LoVo (cell line): ENCODE data around the gene CASKIN1.
"Not testable (repeated sequence)": the region's sequence is repeated elsewhere in the genome, so short reads cannot be mapped to it uniquely, and the experiment has no call there.

Experiments used
- DNase-seq: peaks from one replicate; pipeline ENCODE4 v3.0.0-alpha.2; 2016; ENCODE audit warnings: low spot score

The CASKIN1 gene, protein sequence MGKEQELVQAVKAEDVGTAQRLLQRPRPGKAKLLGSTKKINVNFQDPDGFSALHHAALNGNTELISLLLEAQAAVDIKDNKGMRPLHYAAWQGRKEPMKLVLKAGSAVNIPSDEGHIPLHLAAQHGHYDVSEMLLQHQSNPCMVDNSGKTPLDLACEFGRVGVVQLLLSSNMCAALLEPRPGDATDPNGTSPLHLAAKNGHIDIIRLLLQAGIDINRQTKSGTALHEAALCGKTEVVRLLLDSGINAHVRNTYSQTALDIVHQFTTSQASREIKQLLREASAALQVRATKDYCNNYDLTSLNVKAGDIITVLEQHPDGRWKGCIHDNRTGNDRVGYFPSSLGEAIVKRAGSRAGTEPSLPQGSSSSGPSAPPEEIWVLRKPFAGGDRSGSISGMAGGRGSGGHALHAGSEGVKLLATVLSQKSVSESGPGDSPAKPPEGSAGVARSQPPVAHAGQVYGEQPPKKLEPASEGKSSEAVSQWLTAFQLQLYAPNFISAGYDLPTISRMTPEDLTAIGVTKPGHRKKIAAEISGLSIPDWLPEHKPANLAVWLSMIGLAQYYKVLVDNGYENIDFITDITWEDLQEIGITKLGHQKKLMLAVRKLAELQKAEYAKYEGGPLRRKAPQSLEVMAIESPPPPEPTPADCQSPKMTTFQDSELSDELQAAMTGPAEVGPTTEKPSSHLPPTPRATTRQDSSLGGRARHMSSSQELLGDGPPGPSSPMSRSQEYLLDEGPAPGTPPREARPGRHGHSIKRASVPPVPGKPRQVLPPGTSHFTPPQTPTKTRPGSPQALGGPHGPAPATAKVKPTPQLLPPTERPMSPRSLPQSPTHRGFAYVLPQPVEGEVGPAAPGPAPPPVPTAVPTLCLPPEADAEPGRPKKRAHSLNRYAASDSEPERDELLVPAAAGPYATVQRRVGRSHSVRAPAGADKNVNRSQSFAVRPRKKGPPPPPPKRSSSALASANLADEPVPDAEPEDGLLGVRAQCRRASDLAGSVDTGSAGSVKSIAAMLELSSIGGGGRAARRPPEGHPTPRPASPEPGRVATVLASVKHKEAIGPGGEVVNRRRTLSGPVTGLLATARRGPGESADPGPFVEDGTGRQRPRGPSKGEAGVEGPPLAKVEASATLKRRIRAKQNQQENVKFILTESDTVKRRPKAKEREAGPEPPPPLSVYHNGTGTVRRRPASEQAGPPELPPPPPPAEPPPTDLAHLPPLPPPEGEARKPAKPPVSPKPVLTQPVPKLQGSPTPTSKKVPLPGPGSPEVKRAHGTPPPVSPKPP (N-terminal part only)

DNA sequence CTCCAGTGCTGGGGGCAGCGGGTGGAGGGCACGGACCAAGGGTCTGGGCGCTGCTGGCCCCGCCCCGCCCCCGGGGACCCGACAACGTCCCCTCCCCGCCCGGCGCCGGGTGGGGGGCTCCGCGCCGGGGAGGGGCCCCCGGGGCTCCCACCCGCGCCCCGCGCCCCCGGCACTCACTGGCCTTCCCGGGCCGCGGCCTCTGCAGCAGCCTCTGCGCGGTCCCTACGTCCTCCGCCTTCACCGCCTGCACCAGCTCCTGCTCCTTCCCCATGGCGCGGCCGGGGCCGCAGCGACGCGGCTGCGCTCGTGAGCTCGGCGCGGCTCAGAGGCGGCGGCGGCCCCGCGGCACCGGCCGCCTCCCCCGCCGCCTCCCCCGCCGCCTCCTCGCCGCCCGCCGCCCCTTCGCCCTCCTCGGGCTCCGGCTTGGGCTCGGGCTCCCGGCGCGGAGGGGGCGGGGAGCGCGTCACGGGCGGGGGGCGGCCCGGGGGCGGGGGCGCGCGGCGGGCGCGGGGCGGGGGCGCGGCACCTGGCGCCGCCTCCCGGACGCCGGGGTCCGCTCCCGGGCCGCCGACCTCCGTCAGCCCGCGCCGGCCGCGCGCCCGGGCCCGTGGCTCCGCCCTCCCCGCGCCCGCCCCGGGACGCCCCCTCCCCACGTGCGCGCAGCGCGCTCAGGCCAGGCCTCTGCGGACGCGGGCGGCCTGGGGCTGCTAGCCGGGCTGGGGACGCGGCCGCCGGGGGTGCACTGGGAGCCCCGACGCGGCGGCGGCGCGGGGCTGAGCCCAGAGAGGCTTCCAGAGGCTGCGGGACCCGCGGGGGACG is at the start of gene CASKIN1:
Gene CASKIN1, minus strand, starts transcription at position 444 of the 819 bp plus-strand sequence. Its CDS starts 173 bp downstream, at position 271.
- DNase-seq: no peak

DNA sequence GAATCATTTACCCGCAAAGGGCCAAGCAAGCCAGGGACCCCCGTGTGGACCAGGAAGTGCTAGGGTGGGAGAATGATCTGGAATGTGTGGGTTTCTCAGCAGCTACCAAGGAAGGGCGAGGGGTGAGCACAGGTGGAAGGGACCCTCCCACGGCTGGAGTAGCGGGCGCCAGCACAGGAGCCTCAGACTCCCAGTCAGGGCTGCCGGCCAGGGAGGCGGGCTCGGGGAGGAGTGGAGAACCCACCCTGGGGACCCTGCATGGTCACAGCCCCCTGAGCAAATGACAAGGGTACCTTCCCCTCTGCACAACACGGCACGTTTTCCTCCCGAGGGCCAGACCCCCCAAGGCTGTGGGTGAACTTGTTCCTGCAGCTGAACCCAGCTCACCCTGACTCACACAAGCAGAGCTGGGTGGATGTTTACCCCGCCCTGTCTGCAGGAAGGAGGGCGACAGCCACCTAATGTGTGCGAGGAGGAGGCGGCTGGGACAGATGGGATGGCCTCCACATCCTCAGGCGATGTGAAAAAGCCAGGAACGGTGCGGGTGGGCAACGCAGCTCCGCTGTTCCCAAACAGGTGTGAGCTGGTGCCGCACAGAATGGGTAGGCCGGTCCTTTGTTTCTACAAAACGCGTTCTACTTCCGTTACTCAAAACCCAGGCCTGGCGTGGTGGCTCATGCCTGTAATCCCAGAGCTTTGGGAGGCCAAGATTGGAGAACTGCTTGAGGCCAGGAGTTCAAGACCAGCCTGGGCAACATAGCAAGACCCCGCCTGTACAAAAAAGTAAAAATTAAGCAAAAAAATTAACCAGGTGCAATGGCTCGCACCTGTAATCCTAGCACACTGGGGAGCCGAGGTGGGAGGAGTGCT is 48.8 kb upstream of the CASKIN1 start:
- DNase-seq: no peak

DNA sequence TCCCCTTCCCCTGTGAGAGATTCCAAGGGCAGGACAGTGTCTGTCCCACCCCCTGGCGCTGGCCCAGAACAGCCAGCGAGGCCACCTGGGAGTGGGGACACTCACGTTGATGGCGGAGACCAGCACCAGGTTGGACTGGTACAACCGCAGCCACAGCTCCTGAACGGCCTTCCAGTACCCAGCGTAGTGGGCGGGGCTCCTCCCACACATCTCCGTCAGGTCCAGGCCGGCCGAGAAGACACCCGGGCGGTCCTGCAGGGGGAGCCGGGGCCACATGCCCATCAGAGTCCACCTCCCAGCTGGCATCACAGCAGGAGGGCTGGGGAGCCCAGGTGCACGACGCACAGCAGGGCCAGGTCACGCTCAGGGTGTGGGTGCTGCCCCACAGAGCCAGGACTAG is 47.9 kb upstream of the CASKIN1 start:
- no peak for DNase-seq

DNA sequence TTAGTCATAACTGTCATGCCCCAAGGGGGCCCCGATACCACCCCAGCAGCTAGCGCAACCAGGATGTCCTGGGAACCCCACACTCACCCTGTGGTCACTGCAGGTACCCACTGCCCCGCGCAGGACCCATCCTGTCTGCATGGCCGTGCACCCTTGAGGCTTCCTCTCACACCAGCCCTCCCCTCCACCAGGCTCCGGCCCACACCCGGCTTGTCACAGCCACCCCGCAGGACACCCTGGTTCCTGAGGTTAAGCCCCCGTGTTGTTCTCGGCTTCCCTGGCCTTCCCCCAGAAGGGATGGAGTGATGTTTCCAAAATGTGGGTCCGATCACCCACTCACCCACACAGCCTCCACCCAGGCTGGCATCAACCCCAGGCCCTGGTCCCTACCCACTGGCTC is 47.4 kb upstream of the CASKIN1 start:
- no peak for DNase-seq

DNA sequence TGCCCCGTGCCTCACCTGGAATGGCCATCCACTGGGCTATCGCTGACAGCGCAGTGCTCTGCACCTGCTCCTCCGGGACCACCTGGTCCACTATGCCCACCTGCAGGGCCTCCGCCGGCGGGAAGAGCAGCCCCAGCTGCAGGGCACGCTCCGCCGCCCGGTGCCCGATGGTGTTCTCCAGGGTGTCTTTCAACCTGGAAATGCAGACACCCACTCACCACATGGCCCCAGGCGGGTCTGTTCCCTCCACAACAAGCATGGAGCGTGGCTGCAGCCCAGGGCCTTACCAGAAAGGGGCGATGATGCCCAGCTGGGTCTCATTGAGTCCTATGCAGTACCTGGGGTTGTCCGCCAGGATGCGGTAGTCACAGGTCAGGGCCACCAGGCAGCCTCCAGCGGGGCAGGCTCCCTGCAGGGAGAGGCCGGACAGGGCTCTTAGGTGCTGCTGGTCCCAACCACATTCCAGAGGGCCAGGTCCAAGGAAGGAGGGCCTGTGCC is 46.7 kb upstream of the CASKIN1 start:
- no peak for DNase-seq

DNA sequence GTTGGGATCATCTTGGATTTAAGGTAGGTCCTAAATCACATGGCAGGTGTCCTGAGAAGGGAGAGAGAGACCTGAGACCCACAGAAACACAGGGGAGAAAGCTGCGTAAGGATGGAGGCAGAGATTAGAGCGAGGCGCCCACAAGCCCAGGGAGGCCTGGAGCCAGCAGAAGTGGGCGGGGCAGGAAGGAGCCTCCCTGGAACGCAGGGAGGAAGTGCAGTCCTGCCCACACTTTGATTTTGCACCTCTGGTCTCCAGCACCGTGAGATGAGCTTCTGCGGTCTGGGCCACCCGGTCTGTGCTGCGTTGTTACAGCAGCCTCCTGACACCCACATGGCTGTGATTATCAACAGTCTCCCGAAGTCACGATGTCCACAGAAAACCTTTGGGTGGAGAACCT is 46.2 kb upstream of the CASKIN1 start:
- DNase-seq: no peak

DNA sequence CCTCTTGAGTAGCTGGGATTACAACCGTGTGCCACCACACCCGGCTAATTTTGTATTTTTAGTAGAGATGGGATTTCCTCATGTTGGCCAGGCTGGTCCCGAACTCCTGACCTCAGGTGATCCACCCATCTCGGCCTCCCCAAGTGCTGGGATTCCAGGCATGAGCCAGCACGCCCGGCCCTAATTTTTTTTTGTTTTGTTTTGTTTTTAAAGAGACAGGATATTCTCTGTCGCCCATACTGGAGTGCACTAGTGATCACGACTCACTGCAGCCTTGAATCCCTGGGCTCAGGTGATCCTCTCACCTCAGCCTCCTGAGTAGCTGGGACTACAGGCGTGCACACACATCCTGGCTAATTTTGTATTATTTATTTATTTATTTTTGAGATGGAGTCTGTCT is 43.9 kb upstream of the CASKIN1 start:
- DNase-seq: not testable (repeated sequence)

DNA sequence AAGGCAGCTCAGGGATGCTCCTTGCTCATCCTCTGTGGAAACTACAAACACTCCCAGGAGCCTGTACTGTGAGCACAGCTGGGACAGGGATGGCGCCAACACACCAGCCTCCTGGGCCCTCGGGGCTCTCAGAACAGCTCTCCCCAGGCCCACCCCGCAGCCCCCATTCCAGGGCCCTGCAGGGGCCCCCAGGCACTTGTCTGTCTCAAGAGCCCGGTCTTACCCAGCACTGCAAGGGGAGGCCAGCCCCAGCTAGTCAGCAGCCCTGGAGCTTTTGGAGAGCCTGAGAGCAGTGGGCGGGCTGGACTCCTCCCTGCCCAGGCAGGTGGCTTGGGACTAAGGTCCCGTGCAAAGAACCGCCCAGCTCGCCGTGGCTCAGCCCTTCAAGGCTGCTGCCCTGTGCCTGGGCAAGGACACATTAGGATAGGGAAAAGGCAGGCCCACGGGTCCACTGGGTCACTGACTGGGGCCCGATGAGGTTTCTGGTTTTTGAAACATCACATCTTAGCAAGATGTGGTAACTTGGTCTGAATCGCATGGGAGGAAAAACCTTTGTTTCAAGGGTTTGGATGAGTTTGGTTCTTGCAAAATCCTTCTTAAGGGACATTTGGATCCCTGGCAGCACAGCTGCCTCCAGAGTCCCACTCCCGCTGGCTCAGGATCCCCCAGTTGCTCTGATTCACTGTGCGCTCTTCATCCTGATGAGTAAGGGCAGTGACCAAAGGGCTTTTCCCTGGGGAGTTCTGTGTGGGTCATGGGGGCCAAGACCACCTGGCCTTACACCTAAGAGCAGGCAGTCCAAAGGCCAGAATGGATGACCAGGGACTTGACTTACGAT is 42.7 kb upstream of the CASKIN1 start:
- no peak for DNase-seq

DNA sequence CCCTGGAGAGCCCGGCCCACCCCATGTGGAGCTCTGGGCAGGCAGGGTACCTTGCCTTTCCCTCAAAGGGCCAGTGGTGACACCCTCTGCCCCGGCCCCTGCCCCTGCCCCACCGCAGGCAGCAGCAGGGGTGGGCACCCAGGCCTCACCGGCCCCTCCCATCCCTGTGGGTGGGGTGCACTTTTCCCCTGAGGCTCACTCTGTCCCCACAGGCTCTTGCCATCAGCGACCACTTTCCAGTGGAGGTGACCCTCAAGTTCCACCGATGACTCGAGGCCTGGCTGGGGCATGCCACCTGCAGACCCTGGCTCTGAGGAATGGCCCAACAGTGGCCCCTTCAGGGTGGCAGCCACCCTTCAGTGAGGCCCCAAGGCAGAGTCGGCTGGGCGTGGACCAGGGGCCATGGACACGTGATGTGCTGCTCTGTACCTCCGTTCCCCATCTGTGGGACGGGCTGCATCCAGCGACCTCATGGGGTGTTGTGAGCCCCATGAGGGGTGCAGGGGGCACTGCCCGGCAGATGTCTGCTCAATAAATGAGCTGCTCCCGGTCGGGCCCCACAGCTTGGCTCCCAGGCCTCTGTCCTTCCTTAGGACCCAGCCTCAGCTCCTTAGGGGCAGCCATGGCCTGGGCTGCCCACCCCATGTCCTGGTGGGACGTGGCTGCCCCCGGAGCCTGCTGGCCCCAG is 41.9 kb upstream of the CASKIN1 start:
- no peak for DNase-seq

DNA sequence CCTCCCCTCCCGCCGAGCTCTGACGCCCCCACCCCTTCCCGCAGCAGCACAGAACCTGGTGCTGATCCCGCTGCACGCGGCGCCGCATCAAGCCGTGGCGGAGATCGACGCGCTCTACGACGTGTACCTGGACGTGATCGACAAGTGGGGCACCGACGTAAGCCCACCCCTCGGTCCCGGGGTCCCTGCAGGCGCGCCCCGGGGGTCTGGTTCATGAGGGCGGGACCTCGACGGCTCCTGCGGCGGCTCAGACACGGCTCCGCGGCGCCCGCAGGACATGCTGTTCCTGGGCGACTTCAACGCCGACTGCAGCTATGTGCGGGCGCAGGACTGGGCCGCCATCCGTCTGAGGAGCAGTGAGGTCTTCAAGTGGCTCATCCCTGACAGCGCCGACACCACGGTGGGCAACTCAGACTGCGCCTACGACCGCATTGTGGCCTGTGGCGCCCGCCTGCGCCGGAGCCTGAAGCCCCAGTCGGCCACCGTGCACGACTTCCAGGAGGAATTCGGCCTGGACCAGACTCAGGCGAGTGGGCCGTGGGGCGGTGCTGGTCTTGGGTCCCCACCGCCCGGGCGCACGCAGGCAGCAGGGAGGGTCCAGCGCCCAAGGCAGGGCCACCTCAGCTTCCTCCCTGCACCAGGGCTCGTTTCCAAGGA is 41.2 kb upstream of the CASKIN1 start:
- DNase-seq: no peak

DNA sequence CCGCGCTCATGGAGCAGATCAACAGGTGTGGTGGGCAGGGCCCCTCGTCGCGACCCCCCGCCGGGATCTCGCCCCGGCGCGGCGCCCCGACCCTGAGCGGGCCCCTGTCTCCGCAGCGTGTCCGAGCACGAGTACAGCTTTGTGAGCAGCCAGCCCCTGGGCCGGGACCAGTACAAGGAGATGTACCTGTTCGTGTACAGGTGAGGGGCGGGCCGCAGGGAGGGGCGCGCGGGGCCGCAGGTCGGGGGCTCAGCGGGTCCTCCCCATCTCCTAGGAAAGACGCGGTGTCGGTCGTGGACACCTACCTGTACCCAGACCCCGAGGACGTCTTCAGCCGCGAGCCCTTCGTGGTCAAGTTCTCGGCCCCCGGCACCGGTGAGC is 40.7 kb upstream of the CASKIN1 start:
- DNase-seq: no peak

DNA sequence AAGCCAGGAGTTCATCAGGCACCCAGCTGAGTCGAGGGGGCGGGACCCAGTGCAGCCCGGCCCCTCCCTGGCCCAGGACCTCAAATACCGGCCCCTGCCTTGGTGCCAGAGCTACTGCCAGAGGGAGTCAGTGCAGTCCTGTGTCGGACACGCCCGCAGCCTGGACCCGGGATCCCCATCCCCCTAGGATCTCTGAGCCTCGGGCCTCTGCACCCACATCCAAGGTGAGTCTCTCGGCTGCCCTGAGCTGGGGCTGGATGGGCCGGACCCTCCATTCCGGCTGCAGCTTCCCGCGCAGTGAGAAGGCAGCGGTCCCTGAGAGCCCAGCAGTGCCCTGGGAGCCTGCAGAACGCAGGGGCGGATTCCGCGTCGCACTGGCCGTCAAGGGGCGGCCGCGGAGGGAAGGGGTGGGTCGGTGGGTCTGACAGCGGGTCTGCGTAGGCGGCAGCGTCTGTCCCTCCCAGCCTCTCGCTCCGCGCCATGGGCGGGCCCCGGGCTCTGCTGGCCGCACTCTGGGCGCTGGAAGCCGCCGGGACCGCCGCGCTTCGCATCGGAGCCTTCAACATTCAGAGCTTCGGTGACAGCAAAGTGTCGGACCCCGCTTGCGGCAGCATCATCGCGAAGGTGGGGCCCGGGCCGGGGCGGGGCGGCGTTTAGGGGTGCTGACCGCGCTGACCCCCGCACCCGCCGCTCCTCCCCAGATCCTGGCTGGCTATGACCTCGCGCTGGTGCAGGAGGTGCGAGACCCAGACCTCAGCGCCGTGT is 40.1 kb upstream of the CASKIN1 start, which contains the start of gene DNASE1L2:
Gene DNASE1L2, plus strand, starts transcription at position 108 of the 765 bp plus-strand sequence. Its CDS starts 373 bp downstream, at position 481.
- DNase-seq: no peak

DNA sequence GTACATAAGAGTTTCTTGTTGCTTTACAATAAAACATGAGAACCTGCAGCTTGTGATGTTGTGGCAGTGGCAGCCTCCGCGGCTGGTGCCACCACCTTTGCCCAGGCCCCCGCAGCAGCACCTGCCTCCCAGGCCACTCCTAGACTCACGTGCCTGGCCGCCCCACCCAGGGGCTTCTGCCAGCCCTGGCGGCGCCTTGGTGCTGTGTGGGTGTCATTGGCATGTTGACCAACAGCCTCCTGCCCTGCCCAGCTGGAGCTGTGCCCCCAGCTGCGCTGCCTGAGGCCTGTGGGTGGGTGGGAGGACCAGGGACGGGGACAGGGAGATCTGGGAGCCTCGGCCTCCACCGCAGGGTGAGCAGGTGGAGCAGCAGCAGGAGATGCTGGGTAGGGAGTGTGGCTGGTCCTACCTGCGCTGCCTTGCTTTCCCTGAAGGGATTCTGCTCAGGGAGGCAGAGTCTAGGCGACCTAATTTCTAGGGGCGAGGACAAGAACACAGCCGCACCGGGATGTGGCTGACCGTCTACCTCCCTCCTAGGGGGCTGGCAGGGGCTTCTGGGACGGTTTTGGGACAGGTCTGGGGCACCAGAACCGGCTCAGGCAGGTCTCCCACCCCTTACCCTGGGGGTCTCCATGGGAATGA is 39.4 kb upstream of the CASKIN1 start:
- DNase-seq: no peak

DNA sequence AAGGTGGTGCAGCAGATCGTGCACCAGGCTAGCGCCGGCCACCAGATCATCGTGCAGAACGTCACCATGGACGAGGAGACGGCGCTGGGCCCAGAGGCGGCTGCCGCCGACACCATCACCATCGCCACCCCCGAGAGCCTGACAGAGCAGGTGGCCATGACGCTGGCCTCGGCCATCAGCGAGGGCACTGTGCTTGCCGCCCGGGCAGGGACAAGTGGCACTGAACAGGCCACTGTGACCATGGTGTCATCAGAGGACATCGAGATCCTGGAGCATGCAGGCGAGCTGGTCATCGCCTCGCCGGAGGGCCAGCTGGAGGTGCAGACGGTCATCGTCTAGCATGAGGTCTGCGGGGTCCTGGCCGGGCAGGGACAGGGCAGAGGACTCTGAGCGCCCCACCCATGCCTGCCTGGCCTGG is 38.8 kb upstream of the CASKIN1 start:
- no peak for DNase-seq

DNA sequence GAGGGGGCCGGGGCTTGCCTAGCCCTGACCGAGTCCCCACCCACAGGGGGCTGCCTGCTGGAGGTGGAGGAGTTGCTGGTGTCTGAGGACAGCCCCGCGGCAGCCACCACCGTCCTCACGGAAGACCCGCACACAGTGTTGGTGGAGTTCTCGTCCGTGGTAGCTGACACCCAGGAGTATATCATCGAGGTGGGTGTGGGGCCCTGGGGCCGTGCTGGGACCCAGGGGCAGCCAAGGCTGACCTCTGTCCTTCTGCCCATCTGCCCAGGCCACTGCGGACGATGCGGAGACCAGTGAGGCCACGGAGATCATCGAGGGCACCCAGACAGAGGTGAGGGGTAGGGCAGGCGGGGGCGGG is 38.4 kb upstream of the CASKIN1 start:
- DNase-seq: no peak

DNA sequence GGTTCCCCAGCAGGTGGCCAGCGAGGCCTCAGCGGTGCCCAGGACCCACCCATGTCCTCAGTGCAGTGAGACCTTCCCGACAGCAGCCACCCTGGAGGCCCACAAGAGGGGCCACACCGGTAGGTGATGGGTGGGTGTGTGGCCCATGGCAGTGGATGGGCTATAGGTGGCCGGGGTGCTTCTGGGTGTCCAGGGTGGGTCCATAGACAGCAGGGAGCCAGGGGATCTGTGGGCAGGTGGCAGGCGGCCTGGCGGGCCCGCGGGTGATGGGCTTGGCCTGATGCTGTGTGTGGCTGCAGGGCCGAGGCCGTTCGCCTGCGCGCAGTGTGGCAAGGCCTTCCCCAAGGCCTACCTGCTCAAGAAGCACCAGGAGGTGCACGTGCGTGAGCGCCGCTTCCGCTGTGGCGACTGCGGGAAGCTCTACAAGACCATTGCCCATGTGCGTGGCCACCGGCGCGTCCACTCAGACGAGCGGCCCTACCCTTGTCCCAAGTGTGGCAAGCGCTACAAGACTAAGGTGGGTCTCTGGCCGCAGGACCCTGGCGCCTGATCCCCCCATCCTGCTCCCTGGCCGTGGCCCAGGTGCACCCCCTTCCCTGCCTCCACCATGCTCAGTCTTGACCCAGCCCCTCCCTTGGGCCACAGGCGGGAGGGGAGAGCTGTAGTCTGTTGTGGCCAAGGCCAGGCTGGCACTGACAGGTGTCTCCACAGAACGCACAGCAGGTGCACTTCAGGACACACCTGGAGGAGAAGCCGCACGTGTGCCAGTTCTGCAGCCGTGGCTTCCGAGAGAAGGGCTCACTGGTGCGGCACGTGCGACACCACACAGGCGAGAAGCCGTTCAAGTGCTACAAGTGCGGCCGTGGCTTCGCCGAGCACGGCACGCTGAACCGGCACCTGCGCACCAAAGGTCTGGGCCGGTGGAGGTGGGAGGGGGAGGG is 37.7 kb upstream of the CASKIN1 start:
- no peak for DNase-seq
